Right atrium auricular region (tissue), 2 donors: Measurements from ENCODE around the gene MCC. TPM values are rescaled to one million over a fixed set of nuclear protein-coding genes. Genes with fewer than 3 reads are reported as not detected.

ENCODE experiments used
- DNase-seq: peaks from one replicate; pipeline ENCODE4 v3.0.0-alpha.2; 2019; ENCODE audit warnings: low spot score
- H3K27ac ChIP-seq, 2 donors: fragments of 200-600 bp; sonication (generic); 1 replicate in 1 of 2; 2 replicates in 1 of 2; pipeline ENCODE4 v1.5.1; 2016 to 2019
- H3K27me3 ChIP-seq, 2 donors: fragments of 200-600 bp; sonication (generic); one replicate each; pipeline versions ENCODE4 v1.5.1 to v1.6.0; 2017 to 2019
- H3K36me3 ChIP-seq: fragments of 200-600 bp; sonication (generic); one replicate; pipeline ENCODE4 v1.5.1; 2016
- H3K4me1 ChIP-seq, 2 donors: fragments of 200-600 bp; sonication (generic); one replicate each; pipeline versions ENCODE4 v1.5.1 to v1.6.0; 2017 to 2019
- H3K4me3 ChIP-seq, 2 donors: fragments of 200-600 bp; sonication (generic); 1 replicate in 1 of 2; 2 replicates in 1 of 2; pipeline ENCODE4 v1.5.1; 2017 to 2019; ENCODE audit warnings: mild to moderate bottlenecking in 1 of 2, moderate library complexity in 1 of 2
- H3K9me3 ChIP-seq, 2 donors: fragments of 200-600 bp; sonication (generic); one replicate each; pipeline ENCODE4 v1.5.1; 2019
- total RNA-seq, 2 donors: library from RNA; depleted of rRNA; stranded (reverse); fragments of >200 nt; gene quantifications; one replicate each; pipeline ENCODE4 v1.1.0, GENCODE V29; 2016
- TF ChIP-seq, protein P1 (sequence below), 2 donors: fragments of 200-600 bp; sonication (generic); IDR thresholded peaks; one replicate each; pipeline ENCODE4 v1.5.1; 2019; ENCODE audit warnings: antibody characterized with exemption in 2 of 2

Gene MCC
- total RNA-seq, 2 donors from 2014 or later = 28.8 to 31.7 TPM

DNA sequence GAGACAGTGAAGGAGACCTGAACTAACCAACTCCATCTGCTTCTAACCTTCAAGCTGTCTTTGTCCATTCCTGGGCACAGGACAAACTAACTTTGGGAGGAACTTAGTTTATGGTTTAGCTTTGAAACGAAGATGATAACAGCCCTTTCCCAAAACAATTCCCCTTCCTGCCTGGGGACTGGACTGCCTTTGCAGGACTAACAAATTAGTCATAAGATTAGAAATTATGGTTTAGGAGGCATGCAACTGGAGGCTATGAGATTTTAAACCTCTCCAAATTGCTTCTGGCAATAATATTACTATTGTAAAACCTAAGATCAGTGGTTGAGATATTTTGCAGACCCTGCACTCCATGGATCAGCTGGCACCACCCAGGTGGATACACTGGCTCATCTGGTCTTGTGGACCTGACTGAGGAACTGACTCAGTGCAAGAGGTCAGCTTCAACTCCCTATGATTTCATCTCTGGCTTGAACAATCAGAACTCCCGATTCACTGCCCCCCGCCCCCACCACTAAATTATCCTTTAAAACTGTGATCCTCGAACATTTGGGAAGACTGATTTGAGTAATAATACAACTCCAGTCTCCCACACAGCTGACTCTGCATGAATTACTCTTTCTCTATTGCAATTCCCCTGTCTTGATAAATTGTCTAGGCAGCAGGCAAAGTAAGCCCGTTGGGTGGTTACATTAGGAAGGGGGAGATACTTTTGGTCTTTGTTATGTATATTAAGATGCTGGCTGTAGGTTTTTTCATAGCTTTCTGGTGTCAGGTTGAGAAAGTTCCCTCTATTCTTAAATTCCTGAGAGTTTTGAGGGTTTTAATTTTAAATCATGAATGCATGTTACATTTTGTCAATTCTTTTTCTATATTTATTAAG is 266.7 kb downstream of the MCC start:
- no peak overlapping the region for H3K27ac ChIP-seq
- no peaks in the 10 kb centered on the region for H3K36me3 ChIP-seq
- TF ChIP-seq, protein P1, sequence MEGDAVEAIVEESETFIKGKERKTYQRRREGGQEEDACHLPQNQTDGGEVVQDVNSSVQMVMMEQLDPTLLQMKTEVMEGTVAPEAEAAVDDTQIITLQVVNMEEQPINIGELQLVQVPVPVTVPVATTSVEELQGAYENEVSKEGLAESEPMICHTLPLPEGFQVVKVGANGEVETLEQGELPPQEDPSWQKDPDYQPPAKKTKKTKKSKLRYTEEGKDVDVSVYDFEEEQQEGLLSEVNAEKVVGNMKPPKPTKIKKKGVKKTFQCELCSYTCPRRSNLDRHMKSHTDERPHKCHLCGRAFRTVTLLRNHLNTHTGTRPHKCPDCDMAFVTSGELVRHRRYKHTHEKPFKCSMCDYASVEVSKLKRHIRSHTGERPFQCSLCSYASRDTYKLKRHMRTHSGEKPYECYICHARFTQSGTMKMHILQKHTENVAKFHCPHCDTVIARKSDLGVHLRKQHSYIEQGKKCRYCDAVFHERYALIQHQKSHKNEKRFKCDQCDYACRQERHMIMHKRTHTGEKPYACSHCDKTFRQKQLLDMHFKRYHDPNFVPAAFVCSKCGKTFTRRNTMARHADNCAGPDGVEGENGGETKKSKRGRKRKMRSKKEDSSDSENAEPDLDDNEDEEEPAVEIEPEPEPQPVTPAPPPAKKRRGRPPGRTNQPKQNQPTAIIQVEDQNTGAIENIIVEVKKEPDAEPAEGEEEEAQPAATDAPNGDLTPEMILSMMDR (IDR thresholded peaks at IDR 0.05) = no peak
- H3K27me3 ChIP-seq = no peaks in the 10 kb centered on the region
- no peaks in the 10 kb centered on the region for H3K9me3 ChIP-seq
- no peak overlapping the region for H3K4me3 ChIP-seq
- DNase-seq = no peak
- H3K4me1 ChIP-seq = peaks cover 0 to 69% of the 10 kb centered on the region in 2 donors

DNA sequence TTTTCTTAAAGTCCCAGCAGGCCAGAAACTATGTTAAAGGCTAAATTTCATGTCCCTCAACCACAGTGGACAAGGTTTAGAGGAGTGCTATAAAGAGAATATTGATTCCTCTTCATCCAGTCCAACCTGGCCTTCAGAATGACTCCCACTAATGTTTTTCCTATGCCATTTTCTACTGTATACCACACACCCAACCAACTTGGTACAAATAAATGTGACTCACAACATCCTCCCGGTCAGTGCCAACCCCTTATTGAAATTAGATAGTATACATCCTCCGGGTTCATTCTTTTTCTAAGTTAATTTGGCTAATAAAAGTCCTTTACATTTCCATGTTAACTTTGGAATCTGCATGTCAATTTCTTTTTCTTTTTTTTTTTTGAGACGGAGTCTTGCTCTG is 268.6 kb downstream of the MCC start:
- Histone ChIP-seq H3K4me3 (no peak overlapping the region), H3K9me3 (no peaks in the 10 kb centered on the region), H3K27ac (peak overlapping the region in 1 of 2 donors; percentile 84), H3K36me3 (no peaks in the 10 kb centered on the region), H3K4me1 (peaks cover 0 to 61% of the 10 kb centered on the region in 2 donors), H3K27me3 (no peaks in the 10 kb centered on the region)
- TF ChIP-seq, protein P1 (IDR thresholded peaks at IDR 0.05) = no peak
- no peak for DNase-seq

DNA sequence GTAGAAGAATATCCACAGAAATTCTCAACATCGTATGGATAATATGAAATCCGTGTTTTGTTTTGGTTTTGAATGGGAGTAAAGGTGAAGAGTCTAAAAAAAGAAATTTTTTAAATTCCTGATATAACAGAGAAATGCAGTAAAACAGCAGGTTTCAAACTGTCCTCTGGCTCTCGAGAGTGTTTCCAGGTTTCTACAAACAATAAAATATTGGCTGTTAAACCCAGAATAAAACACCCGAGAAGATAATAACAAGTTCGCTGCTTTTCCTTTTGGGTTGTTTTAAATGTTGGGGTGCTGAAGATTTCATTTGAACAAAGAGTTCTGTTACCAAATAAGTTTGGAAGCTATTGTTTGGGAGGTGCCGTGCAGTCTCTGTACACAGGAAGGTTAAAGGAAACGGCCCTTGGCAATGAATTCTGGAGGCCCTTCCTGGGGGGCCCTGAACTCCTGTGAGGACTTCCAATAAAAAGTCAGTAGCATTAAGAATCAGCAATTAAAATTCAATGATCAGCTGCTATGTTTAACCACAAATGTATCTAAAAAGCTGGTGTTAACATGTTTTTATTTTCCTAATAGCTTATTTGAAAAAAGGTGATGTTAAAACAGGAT is 269.2 kb downstream of the MCC start:
- H3K27ac ChIP-seq = peak overlapping the region; percentile 75 to 84
- H3K4me1 ChIP-seq = peaks cover 0 to 66% of the 10 kb centered on the region in 2 donors
- H3K9me3 ChIP-seq = no peaks in the 10 kb centered on the region
- TF ChIP-seq, protein P1 (IDR thresholded peaks at IDR 0.05) = no peak
- H3K36me3 ChIP-seq = no peaks in the 10 kb centered on the region
- DNase-seq = no peak
- H3K27me3 ChIP-seq = no peaks in the 10 kb centered on the region
- H3K4me3 ChIP-seq = no peak overlapping the region

DNA sequence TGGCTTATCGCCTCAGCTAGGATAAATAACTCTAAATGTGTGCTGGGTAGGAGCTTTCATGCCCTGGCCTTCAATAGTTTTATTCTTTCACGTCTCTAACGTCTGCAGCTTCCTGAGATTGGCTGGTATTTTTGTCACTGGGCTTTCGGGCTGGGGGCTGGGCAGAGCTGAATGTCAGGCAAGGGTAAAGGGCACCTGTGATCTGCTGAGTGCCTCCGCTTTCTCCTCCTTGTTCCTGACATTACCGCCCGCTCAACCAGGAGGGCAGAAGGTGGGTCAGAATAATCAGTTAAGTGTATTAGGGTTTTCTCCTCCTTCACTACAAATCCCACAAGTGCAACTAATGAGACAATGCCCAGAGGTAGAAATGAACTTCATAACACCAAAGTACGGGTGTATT is 270.1 kb downstream of the MCC start:
- no peak for DNase-seq
- Histone ChIP-seq H3K4me3 (peak overlapping the region in 1 of 2 donors; percentile 32), H3K27ac (peak overlapping the region; percentile 75 to 84), H3K9me3 (no peaks in the 10 kb centered on the region), H3K36me3 (no peaks in the 10 kb centered on the region), H3K4me1 (peaks cover 0 to 68% of the 10 kb centered on the region in 2 donors), H3K27me3 (no peaks in the 10 kb centered on the region)
- TF ChIP-seq, protein P1 (IDR thresholded peaks at IDR 0.05) = no peak

DNA sequence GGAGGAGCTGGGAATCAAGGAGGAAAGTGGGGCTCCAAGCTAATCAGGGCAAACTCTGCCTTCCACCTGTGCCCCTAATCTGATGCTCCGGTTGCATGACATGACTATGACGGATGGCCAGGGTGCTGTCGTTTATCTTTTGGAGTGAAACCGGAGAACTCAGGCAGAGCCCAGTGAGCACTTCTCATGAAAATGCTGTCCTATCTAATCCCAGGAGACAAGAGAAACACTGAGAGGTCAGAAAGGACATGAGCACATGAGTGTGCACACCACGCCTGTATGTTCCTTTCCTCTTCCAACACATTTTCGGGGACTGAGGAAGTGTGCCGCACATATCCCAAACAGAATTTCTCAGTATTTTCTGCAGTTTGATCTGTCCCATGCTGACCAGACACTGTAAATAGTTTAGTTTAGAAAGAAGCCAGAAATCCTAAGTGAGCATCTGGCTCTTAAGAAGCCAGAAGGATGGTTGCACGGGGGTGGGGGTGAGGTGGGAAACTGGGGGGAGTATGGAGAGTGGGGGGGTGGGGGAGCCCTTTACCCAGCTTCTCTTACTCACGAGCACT is 270.6 kb downstream of the MCC start:
- no peaks in the 10 kb centered on the region for H3K9me3 ChIP-seq
- TF ChIP-seq, protein P1 (IDR thresholded peaks at IDR 0.05) = no peak
- H3K27ac ChIP-seq = peak overlapping the region; percentile 75 to 84
- H3K4me1 ChIP-seq = peaks cover 0 to 70% of the 10 kb centered on the region in 2 donors
- H3K27me3 ChIP-seq = no peaks in the 10 kb centered on the region
- H3K36me3 ChIP-seq = no peaks in the 10 kb centered on the region
- no peak for DNase-seq
- peak overlapping the region in 1 of 2 donors; percentile 32 for H3K4me3 ChIP-seq
